SK-N-SH (cell line): ENCODE data around the gene RTN4.
"Not testable (repeated sequence)": the region's sequence is repeated elsewhere in the genome, so short reads cannot be mapped to it uniquely, and the experiment has no call there.

Source experiments
- CHD2 ChIP-seq: fragments of 150-350 bp; IDR thresholded peaks from 2 replicates; pipeline ENCODE4 v1.6.1; 2018; ENCODE audit warnings: low read length; ENCODE audit not compliant: partially characterized antibody
- FOSL2 ChIP-seq: IDR thresholded peaks from 2 replicates; pipeline ENCODE4 v1.4.0; 2012; ENCODE audit warnings: low read depth, mild to moderate bottlenecking, moderate library complexity, borderline replicate concordance
- JUND ChIP-seq: IDR thresholded peaks from 2 replicates; pipeline ENCODE4 v1.4.0; 2012
- MAX ChIP-seq: IDR thresholded peaks from 2 replicates; pipeline ENCODE4 v1.4.0; 2012; ENCODE audit warnings: low read depth
- NFIC ChIP-seq: IDR thresholded peaks from 2 replicates; pipeline ENCODE4 v1.4.0; 2012; ENCODE audit warnings: borderline replicate concordance
- USF2 ChIP-seq: fragments of 150-350 bp; IDR thresholded peaks from 2 replicates; pipeline ENCODE4 v1.6.1; 2017; ENCODE audit warnings: antibody characterized with exemption, low read length, low read depth, borderline replicate concordance
- TF ChIP-seq, protein P1 (sequence below): fragments of 200-600 bp; sonication (generic); IDR thresholded peaks from 2 replicates; pipeline ENCODE4 v1.6.1; 2017; ENCODE audit warnings: antibody characterized with exemption, mild to moderate bottlenecking, moderate library complexity
- TF ChIP-seq, protein P2 (sequence below): fragments of 150-350 bp; IDR thresholded peaks from 2 replicates; pipeline ENCODE4 v1.6.1; 2016; ENCODE audit warnings: mild to moderate bottlenecking, low read depth, low read length

GRCh38 chr2:54990694-54991093 is 59.6 kb downstream of the RTN4 start:
- not testable (repeated sequence) for TF ChIP-seq CHD2, NFIC, USF2, JUND, MAX, FOSL2
- TF ChIP-seq, protein P1, sequence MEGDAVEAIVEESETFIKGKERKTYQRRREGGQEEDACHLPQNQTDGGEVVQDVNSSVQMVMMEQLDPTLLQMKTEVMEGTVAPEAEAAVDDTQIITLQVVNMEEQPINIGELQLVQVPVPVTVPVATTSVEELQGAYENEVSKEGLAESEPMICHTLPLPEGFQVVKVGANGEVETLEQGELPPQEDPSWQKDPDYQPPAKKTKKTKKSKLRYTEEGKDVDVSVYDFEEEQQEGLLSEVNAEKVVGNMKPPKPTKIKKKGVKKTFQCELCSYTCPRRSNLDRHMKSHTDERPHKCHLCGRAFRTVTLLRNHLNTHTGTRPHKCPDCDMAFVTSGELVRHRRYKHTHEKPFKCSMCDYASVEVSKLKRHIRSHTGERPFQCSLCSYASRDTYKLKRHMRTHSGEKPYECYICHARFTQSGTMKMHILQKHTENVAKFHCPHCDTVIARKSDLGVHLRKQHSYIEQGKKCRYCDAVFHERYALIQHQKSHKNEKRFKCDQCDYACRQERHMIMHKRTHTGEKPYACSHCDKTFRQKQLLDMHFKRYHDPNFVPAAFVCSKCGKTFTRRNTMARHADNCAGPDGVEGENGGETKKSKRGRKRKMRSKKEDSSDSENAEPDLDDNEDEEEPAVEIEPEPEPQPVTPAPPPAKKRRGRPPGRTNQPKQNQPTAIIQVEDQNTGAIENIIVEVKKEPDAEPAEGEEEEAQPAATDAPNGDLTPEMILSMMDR = not testable (repeated sequence)
- TF ChIP-seq, protein P2, sequence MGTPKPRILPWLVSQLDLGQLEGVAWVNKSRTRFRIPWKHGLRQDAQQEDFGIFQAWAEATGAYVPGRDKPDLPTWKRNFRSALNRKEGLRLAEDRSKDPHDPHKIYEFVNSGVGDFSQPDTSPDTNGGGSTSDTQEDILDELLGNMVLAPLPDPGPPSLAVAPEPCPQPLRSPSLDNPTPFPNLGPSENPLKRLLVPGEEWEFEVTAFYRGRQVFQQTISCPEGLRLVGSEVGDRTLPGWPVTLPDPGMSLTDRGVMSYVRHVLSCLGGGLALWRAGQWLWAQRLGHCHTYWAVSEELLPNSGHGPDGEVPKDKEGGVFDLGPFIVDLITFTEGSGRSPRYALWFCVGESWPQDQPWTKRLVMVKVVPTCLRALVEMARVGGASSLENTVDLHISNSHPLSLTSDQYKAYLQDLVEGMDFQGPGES = not testable (repeated sequence)
